ENCODE measurements around the gene AFDN.
A peak's percentile ranks its signal among the peaks of the same experiment; 100 is the strongest.

The AFDN gene

DNA sequence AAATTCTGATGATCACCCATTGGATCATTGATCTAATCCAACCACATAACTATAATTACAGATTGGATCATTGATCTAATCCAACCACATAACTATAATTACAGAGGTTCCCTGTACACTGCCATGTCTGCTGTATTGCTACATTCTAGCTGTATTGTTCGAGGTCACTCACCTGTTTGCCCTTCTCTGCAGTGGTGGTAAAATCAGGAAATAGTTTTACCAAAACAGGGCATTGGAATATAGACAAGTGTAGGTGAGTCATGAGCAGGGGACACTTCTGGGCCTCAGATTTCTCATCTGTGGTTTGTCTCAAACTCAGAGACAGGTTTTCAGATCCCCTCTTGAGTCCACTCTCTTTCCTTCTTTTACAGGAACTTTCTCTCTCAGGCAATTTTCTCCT lies 9.0 kb upstream of the AFDN start:
- DNase-seq (ENCODE audit: low read depth in 2 of 2) = no peak

DNA sequence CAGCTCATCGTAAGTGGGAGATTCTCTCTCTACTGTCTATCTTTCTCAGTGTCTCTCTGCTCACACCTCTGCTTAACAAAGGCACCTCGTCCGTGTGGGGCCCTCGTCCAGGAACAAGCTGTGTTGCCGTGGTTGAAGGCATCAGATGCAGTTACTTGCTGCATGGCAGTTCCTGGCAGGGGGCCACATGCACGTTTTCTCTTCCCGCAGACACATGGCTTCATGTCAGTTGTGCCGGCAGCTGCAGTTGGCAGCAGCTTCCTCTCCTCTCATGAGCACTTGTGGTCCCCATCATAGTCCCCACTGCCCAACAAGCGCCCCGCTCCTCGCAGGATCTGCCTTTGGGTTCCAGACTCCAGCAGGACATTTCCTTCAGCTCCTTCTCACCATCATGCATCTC lies 7.1 kb upstream of the AFDN start:
- DNase-seq (ENCODE audit: low read depth in 2 of 2) = no peak

DNA sequence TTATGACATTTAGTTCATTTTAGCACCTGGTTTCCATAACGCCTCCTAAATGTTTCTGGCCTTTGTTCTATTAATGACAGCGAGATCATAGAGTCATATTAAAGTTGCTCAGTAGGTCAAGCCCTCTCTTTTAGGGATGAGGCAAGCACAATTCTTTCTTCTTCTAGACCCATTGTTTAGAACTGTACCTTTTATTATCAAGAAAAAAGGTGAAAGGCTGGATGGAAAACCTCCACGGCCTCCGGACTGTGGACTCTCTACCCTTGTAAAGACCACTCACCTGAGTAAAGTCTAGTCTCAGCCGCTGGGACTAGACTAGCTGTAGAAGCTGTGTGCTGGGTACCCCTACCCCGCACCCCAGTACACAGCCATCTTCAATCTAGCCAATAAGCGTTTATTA lies 6.0 kb upstream of the AFDN start:
- no peak for DNase-seq (ENCODE audit: low read depth in 2 of 2)

DNA sequence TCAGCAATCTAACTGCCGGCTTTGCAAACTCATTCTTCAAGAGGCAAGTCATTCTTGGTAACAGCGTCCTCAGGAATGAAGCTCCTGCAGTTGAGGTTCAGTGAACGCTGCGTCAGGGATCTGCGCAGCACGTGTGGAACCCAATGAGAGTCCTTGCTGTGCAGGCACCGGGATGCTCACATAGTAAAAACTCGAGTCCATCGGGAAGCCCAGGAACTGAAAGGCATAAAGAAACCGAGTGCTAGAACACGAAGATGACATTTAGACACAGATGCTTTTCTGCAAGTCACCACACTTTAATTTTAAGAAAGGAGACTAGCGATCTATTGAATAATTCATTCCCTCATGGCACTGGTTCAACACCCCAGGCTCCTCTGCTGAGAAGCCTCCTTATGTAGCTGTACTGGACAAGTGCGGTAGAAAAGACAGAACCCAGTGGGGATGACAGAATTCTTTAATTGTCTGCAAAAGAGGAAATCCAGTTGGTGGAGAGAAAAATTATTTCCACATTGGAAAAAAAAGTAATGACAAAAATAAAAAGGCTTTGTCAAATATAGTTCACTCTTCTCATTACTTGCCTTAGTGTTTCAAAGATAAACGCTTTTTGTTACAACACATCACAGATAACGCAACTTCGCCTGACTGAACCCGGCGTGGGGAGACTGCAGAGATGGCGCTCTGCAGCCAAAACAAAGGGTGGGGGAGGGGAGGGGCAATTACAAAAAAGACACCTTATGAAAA lies 1.9 kb upstream of the AFDN start:
- no peak for DNase-seq (ENCODE audit: low read depth in 2 of 2)

DNA sequence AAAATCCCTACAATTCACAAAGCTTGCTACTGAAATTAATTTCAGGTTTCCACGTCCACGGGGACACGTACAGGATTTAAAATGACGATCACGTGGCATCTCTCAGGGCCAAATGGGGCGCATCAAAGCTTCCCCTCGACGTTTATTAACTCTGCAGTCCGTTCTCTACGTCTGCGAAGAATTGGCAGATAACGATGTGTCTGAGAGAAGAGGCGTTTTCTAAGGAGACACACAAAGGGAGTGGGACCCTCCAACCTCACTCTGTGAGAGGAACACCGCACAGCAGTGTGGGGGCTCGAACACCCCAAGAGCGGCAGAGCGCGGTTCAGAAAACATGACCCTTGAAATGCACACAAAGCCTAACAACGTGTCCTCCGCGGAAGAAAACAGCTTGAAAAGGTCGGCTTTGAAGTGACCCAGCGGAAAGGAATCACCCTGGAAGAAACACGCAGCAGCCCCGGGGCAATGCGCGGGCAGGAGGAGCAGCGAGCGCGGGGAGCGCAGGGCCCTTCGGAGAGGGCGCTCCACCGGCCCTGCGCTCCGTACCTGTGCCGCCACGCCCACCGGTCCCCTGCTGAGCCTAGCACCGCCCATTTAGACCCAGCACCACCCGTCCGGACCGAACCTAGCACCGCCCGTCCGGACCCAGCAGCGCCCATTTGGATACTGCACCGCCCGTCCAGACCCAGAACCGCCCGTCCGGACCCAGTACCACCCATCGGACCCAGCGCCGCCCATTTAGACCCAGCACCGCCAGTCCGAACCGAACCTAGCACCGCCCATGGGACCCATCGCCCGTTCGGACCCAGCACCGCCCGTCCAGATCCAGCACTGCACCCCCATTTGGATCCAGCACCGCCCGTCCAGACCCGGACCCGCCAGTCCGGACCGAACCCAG lies 1.1 kb upstream of the AFDN start:
- no peak for DNase-seq (ENCODE audit: low read depth in 2 of 2)

DNA sequence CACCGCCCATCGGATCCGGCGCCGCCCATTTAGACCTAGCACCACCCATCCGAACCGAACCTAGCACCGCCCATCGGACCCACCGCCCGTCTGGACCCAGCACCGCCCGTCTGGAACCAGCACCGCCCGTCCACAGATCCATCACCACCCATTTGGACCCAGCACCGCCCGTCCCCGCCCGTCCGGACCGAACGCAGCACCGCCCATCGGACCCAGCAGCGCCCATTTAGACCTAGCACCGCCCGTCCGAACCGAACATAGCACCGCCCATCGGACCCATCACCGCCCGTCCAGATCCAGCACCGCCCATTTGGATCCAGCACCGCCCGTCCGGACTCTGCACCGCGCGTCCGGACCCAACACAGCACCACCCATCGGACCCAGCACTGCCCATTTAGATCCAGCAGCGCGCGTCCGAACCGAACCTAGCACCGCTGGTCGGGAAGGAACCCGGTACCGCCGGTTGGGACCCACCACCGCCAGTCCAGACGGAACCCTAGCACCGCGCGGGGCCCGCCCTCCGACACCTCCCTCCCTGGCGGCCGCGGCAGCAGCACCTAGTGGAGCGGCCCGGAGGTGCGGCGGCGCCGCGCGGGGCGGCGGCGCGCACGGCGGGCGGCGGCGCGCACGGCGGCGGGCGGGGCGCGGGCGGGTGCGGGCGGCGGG lies 348 bp upstream of the AFDN start:
- peak; percentile 40 to 53 for DNase-seq (ENCODE audit: low read depth in 2 of 2)

GRCh38 chr6:167827583-167828324 lies 1.0 kb downstream of the AFDN start:
- DNase-seq (ENCODE audit: low read depth in 2 of 2) = no peak

GRCh38 chr6:167828325-167828956 lies 1.7 kb downstream of the AFDN start:
- DNase-seq (ENCODE audit: low read depth in 2 of 2) = no peak

- DNase-seq (ENCODE audit: low read depth in 2 of 2) = no peak
Observed at GRCh38 chr6:167829513-167829912, 2.8 kb downstream of the AFDN start.

GRCh38 chr6:167831281-167831828 lies 4.6 kb downstream of the AFDN start:
- no peak for DNase-seq (ENCODE audit: low read depth in 2 of 2)

DNA sequence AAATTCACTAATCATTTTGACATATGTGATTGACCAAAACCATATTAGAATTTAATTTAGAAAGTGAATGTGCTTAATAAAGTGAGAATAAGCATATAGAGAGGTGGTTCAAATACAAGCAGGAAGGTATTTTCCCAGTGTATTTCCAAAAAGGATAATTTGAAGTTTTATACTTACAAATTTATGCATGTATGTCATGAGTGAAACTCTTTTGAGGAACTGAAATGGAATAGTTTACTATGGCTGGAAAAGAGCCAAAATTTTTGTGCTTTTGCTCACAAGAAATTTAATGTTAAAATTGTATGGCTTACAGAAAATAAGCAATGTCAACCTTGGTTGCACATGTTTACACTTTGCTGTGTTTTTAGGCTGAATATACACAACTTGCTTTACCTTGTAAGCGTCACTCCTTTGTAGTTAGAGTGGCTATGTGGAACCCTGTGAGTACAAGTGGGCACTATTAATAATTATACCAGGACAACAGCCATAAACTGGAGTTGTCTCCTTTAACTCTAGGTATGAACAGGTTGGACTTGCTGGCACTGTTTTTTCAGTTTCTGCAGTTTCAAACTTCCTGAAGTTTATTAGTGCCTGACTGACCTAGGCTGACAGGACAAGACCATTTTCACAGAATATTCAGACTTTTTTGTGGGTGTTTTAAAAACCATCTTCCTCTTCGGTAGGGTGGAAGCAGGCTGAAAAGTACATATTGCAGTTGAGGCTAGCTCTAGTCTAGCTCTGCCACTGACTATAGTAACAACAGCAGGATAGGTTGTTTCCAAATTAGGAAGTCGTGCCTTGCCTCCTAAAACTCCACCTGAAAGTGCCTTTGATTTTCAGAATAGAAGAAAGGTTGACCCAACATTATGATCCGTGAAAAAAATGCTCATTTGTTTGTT lies 6.0 kb downstream of the AFDN start:
- no peak for DNase-seq (ENCODE audit: low read depth in 2 of 2)

GRCh38 chr6:167833396-167833763 lies 6.7 kb downstream of the AFDN start:
- no peak for DNase-seq (ENCODE audit: low read depth in 2 of 2)

- no peak for DNase-seq (ENCODE audit: low read depth in 2 of 2)
Observed at GRCh38 chr6:167835260-167835659, 8.5 kb downstream of the AFDN start.

- no peak for DNase-seq (ENCODE audit: low read depth in 2 of 2)
Observed at GRCh38 chr6:167836721-167837120, 10.0 kb downstream of the AFDN start.

DNA sequence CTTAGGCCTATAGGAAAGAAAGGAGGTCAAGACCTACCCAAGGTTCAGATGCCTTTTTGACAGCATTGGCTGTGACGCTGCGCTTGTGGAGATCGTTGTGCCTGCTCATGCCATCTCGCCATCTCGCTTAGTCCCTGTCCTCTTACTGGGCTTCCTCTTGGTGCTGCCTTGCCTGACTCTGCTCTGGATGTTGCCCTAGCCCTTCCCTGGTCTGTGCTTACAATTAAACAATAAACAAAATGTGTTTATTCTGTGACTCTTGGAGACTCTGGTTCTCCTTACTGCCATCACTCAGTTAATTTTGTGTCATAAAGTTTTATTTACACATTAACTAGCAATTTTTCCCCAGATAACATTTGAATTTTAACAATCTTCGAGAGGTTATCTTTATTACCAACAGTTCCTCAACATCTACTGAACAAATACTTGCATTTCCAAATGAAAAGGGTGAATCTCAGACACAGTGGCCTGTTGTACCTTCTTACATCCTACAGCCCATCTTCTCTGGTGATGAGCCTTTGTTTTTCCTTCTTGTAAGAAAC lies 11.6 kb downstream of the AFDN start:
- no peak for DNase-seq (ENCODE audit: low read depth in 2 of 2)

DNA sequence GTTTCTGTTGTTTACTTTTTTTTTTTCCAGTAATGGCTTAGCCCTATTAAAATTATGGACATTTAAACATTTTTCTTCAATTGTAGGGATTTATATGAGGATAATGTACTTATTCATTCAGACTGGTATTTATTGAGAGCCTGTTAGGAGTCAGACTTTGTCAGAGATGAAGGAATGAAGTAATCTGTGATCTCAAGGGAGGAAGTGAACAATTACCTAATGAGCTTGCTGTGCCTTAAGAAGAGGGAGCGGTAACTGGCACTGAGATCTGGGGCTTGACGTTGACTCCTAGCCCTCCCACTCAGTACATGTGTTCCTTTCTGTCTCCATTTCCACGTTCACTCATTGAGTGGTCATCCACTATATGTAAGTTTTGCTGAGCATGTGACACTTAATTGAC lies 12.6 kb downstream of the AFDN start:
- no peak for DNase-seq (ENCODE audit: low read depth in 2 of 2)

DNA sequence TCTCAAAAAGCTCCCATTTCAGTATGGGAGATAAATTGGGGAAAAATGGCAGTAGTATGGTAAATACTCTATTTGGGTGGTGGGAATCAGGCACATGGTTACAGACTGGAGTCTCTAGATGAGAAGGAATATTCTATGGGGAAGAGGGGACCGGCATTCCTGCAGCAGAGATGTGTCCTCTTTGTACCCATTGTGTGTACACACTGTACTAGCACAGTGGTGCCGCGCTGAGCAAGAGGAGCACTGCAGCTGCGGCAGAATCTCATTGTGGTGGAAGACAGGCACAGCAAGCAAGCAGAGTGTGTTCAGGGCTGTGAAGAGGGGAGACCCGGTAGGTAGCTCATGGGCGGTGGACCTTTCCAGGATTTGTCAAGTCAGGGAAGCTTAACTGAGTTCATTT lies 13.0 kb downstream of the AFDN start:
- no peak for DNase-seq (ENCODE audit: low read depth in 2 of 2)

DNA sequence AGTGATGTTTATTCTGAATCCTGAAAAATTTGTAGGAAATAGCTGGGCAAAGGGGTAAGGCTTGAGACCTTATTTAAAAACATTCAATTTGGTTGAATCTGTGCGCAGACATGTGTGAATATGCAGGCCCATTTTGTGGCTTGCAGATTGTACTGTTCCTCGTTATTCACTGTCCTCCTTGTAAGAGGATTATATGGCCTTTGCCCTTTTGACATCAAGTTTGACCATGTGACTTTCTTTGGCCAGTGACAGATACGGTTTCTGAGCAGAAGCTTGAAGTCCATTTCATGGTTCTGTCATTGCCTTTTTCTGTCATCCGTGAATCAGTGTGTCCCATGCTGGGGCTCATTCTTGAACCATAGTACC lies 13.4 kb downstream of the AFDN start:
- DNase-seq (ENCODE audit: low read depth in 2 of 2) = no peak

DNA sequence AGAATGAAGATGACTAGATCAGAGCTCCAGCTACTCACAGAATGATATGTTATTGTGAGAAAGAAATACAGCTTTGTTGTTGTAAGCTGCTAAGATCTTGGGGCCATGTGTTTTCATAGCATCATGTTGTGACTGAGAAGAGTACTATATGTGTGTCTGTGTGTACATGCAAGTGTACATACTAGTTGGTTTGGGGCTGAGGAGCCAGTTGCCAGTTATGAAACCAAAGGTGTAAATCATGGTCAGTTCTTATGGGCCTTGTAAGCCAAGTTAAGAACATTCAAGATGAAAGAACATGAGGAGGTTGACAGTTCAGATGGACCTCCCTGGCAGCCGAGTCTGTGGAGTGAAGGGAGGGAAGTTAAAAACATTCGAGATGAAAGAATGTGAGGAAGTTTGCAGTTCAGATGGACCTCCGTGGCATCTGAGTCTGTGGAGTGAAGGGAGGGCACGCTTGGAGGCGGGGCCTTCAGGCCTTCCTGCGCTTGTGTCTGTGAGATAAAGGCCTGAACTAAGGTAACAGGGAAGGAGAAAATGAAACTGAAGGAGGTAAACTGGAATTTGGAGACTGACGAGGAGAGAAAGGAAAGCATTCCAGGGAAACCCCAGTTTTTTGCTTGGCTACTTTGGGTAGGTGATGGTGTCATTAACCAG lies 13.9 kb downstream of the AFDN start:
- no peak for DNase-seq (ENCODE audit: low read depth in 2 of 2)

Measured in stimulated activated CD8-positive, alpha-beta memory T cell treated with anti-CD3 and anti-CD28 coated beads, Interleukin-2, amount 100 ng/mL, for 48 hours (primary cell).